Measurements from ENCODE around the gene RAB37. TPM values are rescaled to one million over a fixed set of nuclear protein-coding genes. Genes with fewer than 3 reads are reported as not detected.

The RAB37 gene
- total RNA-seq, 1 donor from 2014 or later, result 0.32 TPM

- peaks cover 10% of the 10 kb centered on the region for H3K27me3 ChIP-seq
- intact Hi-C loops (cut with DNase I), result no loop called here
These were observed 1.3 kb downstream of the RAB37 start for GRCh38 chr17:74738051-74738996.

GRCh38 chr17:74739227-74739831 is 2.3 kb downstream of the RAB37 start:
- Histone ChIP-seq H3K4me3 (no peak overlapping the region), H3K27ac (no peak overlapping the region), H3K9me3 (no peaks in the 10 kb centered on the region), H3K27me3 (peaks cover 10% of the 10 kb centered on the region), H3K4me1 (peaks cover 4 to 17% of the 10 kb centered on the region in 2 donors), H3K36me3 (no peaks in the 10 kb centered on the region)
- no peak for DNase-seq (ENCODE audit: low spot score in 2 of 2)
- intact Hi-C loops (cut with DNase I), result no loop called here
- TF ChIP-seq CTCF (IDR thresholded peaks at IDR 0.05), result no peak

More at GRCh38 chr17:74738051-74738996, 1.3 kb downstream of the RAB37 start:
- H3K9me3 ChIP-seq, result no peaks in the 10 kb centered on the region
- DNase-seq (ENCODE audit: low spot score in 2 of 2), result no peak
- TF ChIP-seq CTCF (IDR thresholded peaks at IDR 0.05), result no peak
- peak overlapping the region; percentile 13 to 57 for H3K4me3 ChIP-seq
- H3K27ac ChIP-seq, result no peak overlapping the region
- H3K4me1 ChIP-seq, result peaks cover 4 to 17% of the 10 kb centered on the region in 2 donors
- H3K36me3 ChIP-seq, result no peaks in the 10 kb centered on the region

- H3K27ac ChIP-seq, result no peak overlapping the region
- peaks cover 10% of the 10 kb centered on the region for H3K27me3 ChIP-seq
- H3K4me3 ChIP-seq, result no peak overlapping the region
- no peaks in the 10 kb centered on the region for H3K9me3 ChIP-seq
- H3K4me1 ChIP-seq, result peaks cover 4 to 20% of the 10 kb centered on the region in 2 donors
- intact Hi-C loops (cut with DNase I), result no loop called here
- no peak for DNase-seq (ENCODE audit: low spot score in 2 of 2)
- H3K36me3 ChIP-seq, result no peaks in the 10 kb centered on the region
- TF ChIP-seq CTCF (IDR thresholded peaks at IDR 0.05), result no peak
These were observed 3.1 kb downstream of the RAB37 start for GRCh38 chr17:74740173-74740572.

GRCh38 chr17:74740641-74741387 is 3.8 kb downstream of the RAB37 start:
- Histone ChIP-seq H3K9me3 (no peaks in the 10 kb centered on the region), H3K36me3 (no peaks in the 10 kb centered on the region), H3K4me3 (no peak overlapping the region), H3K27me3 (peaks cover 10% of the 10 kb centered on the region), H3K4me1 (peaks cover 4 to 20% of the 10 kb centered on the region in 2 donors), H3K27ac (no peak overlapping the region)
- no peak for TF ChIP-seq CTCF (IDR thresholded peaks at IDR 0.05)
- DNase-seq (ENCODE audit: low spot score in 2 of 2), result no peak
- intact Hi-C loops (cut with DNase I), result no loop called here

GRCh38 chr17:74742153-74742515 is 5.1 kb downstream of the RAB37 start:
- TF ChIP-seq CTCF (IDR thresholded peaks at IDR 0.05), result no peak
- no peak overlapping the region for H3K4me3 ChIP-seq
- H3K27ac ChIP-seq, result no peak overlapping the region
- no peaks in the 10 kb centered on the region for H3K36me3 ChIP-seq
- intact Hi-C loops (cut with DNase I), result no loop called here
- H3K27me3 ChIP-seq, result peaks cover under 1% of the 10 kb centered on the region
- H3K9me3 ChIP-seq, result no peaks in the 10 kb centered on the region
- no peak for DNase-seq (ENCODE audit: low spot score in 2 of 2)
- H3K4me1 ChIP-seq, result peaks cover 0 to 11% of the 10 kb centered on the region in 2 donors

Data from ascending aorta (tissue), 2 donors.